ENCODE results near the gene KDELR3.

KDELR3 gene

GRCh38 chr22:38440747-38441350 lies 27.0 kb upstream of the KDELR3 start:
- no peak for DNase-seq

- DNase-seq, result no peak
Measured at GRCh38 chr22:38441620-38442287, 26.1 kb upstream of the KDELR3 start.

- DNase-seq, result no peak
Measured at GRCh38 chr22:38442967-38443627, 24.8 kb upstream of the KDELR3 start.

- no peak for DNase-seq
Measured at GRCh38 chr22:38443628-38444521, 24.0 kb upstream of the KDELR3 start.

- DNase-seq, result no peak
Measured at GRCh38 chr22:38444783-38445182, 23.1 kb upstream of the KDELR3 start.

GRCh38 chr22:38446018-38446601 lies 21.8 kb upstream of the KDELR3 start:
- DNase-seq, result no peak

GRCh38 chr22:38448945-38449745 lies 18.8 kb upstream of the KDELR3 start:
- no peak for DNase-seq

- no peak for DNase-seq
Measured at GRCh38 chr22:38449776-38450175, 18.1 kb upstream of the KDELR3 start.

GRCh38 chr22:38450234-38450797 lies 17.6 kb upstream of the KDELR3 start:
- DNase-seq, result no peak

- DNase-seq, result no peak
Measured at GRCh38 chr22:38451404-38451803, 16.5 kb upstream of the KDELR3 start.

GRCh38 chr22:38451864-38452263 lies 16.0 kb upstream of the KDELR3 start:
- no peak for DNase-seq

GRCh38 chr22:38452373-38453065 lies 15.4 kb upstream of the KDELR3 start:
- no peak for DNase-seq

- DNase-seq, result no peak
Measured at GRCh38 chr22:38453066-38453672, 14.7 kb upstream of the KDELR3 start.

- no peak for DNase-seq
Measured at GRCh38 chr22:38453996-38454352, 13.9 kb upstream of the KDELR3 start.

GRCh38 chr22:38454353-38455075 lies 13.4 kb upstream of the KDELR3 start:
- DNase-seq, result no peak

- DNase-seq, result no peak
Measured at GRCh38 chr22:38455076-38455529, 12.8 kb upstream of the KDELR3 start, which contains the start of gene KCNJ4. Gene KCNJ4 (minus strand): TSS chr22:38455199. CDS start chr22:38428132, 27,067 bp downstream.

- no peak for DNase-seq
Measured at GRCh38 chr22:38455530-38456271, 12.2 kb upstream of the KDELR3 start.

- no peak for DNase-seq
Measured at GRCh38 chr22:38456272-38456835, 11.5 kb upstream of the KDELR3 start.

Measured in T1000 (cell line).